HG03045 (cell line): Measurements from ENCODE around the gene AMZ2.
"Not testable (repeated sequence)": the region's sequence is repeated elsewhere in the genome, so short reads cannot be mapped to it uniquely, and the experiment has no call there.

Experiments used
- ATAC-seq: cut with Tn5 transposase; IDR thresholded peaks from one replicate; pipeline ENCODE4 v1.9.1; 2021; ENCODE audit warnings: mild to moderate bottlenecking, moderate library complexity; ENCODE audit not compliant: unreplicated experiment

Gene AMZ2

GRCh38 chr17:68247445-68248198 lies at the start of gene AMZ2:
Gene AMZ2 (plus strand): TSS chr17:68248043. CDS start chr17:68250188, 2,145 bp downstream.
- ATAC-seq: peak; percentile 90

DNA sequence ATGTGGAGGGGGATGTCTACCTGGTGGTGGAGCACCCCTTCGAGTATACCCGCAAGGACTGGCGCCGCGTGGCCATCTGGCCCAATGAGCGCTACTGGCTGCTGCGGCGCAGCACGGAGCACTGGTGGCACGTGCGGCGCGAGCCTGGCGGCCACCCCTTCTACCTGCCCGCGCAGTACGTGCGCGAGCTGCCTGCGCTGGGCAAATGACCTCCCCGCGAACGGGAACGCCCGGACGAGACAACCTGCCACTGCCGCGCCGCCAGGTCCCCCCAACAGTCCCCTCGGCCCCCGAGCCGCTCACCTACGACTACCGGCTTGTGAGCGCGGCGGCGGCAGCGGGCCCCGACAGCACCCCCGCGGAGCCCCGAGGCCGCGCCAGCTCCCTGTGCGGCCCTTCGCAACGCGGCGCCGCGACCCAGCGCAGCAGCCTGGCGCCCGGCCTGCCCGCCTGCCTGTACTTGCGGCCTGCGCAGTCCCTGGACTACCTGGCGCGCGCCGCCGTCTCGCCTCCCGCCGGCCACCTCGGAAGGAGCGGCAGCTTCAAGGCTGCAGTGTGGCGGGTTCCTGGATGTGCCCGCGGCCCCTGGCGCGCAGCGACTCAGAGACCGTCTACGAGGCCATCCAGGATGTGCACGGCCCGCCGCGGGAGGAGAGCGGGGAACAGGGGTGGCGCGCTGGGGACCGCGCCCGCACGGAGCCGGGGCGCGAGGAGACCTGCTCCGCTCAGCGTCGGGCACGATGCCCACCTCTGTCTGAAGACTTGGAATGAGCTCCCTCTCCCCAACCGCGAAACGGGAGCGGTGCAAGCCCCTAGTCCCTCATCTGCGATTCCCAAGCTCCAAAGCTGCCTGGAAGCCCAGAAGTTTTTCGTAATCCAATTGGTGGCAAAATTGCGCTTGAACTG lies 48.7 kb upstream of the AMZ2 start:
- ATAC-seq: no peak

- ATAC-seq: no peak
Measured at GRCh38 chr17:68199837-68200688, 47.8 kb upstream of the AMZ2 start.

- no peak for ATAC-seq
Measured at GRCh38 chr17:68200689-68201417, 47.0 kb upstream of the AMZ2 start.

DNA sequence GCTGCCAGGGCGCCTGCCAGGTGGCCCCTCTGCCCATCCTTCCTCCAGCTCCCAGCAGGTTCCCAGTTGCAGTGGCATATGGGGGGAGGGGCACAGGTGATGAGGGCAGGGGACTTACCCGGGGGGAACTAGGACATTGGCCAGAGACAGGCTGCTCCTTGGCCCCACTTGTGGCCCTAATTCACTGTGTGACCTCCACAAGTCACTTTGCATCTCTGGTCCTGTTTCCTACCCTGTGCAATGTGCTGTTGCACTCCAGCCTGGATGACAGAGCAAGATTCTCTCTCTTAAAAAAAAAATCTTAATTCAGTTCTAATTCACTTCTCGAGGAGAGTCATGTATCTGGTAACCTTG lies 46.4 kb upstream of the AMZ2 start:
- not testable (repeated sequence) for ATAC-seq

- ATAC-seq: not testable (repeated sequence)
Measured at GRCh38 chr17:68202321-68202720, 45.5 kb upstream of the AMZ2 start.

- peak; percentile 15 for ATAC-seq
Measured at GRCh38 chr17:68204736-68205135, 43.1 kb upstream of the AMZ2 start.

- ATAC-seq: peak; percentile 84
Measured at GRCh38 chr17:68205251-68205807, 42.5 kb upstream of the AMZ2 start.

DNA sequence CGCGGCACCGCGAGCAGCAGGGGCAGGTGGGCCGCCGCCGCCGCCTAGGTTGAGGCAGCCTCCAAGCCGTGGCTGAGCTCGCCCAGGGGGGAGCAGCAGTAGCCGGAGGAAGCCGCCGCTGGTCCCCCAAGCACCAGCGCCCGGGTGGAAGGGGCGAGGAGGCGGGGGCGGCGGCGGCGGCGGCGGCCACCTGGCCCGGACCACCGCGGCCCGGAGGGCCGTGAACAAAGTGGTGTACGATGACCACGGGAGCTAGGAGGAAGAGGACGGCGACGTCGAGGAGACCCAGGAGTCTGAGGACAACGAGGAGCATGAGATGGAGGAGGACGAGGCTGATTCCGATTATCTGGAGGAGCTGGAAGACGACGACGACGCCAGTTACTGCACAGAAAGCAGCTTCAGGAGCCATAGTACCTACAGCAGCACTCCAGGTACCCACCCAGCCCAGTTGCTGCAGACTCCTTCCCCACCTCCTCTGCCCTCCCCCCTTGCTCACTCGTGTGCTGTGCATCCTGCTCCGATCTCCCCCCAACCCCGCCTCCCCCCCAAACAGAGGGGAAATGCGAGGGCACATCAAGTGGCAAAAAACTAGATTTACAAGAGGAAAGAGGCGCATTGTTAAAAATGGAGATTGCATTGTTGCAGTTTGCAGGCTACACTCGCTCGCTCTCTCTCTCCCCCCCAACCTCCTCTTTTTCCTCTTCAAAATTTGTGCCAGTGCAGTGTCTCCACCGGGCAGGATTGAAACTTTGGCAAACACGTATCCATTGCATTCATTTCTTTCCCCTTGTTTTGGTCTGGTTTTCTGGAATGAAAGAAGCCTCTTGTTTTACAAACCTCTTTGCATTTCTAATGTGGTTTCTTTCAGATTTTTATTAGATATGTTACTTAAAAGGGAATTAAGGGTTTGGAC lies 41.8 kb upstream of the AMZ2 start:
- peak; percentile 36 for ATAC-seq

GRCh38 chr17:68207651-68208253 lies 40.1 kb upstream of the AMZ2 start:
- ATAC-seq: no peak

GRCh38 chr17:68208651-68209050 lies 39.2 kb upstream of the AMZ2 start:
- ATAC-seq: not testable (repeated sequence)

GRCh38 chr17:68209191-68209900 lies 38.5 kb upstream of the AMZ2 start:
- ATAC-seq: not testable (repeated sequence)

- ATAC-seq: no peak
Measured at GRCh38 chr17:68210570-68211315, 37.1 kb upstream of the AMZ2 start.

GRCh38 chr17:68213428-68214411 lies 34.1 kb upstream of the AMZ2 start:
- ATAC-seq: not testable (repeated sequence)

- not testable (repeated sequence) for ATAC-seq
Measured at GRCh38 chr17:68215453-68215852, 32.4 kb upstream of the AMZ2 start.

GRCh38 chr17:68219429-68219828 lies 28.4 kb upstream of the AMZ2 start:
- not testable (repeated sequence) for ATAC-seq
